Heart left ventricle (tissue), 16 donors: ENCODE results near the gene TRAPPC12. TPM values are rescaled to one million over a fixed set of nuclear protein-coding genes. Genes with fewer than 3 reads are reported as not detected.
A peak's percentile ranks its signal among the peaks of the same experiment; 100 is the strongest.

ENCODE experiments used
- ATAC-seq, 4 donors: fragments of 200-7000 bp; cut with Tn5 transposase; one replicate each; pipeline ENCODE4 v1.9.1; 2020 to 2022; ENCODE audit warnings: moderate library complexity in 4 of 4, mild to moderate bottlenecking in 3 of 4, moderate number of reproducible peaks in 1 of 4
- DNase-seq, 5 donors: peaks; one replicate each; pipeline ENCODE4 v3.0.0-alpha.2; 2020
- H3K27ac ChIP-seq, 12 donors: fragments of 200-600 bp; sonication (generic) in 4 of 12; one replicate each; pipeline versions ENCODE4 v1.5.0 to v1.8.0; 2016 to 2022; ENCODE audit warnings: mild to moderate bottlenecking in 2 of 12
- H3K27me3 ChIP-seq, 9 donors: fragments of 200-600 bp; sonication (generic) in 2 of 9; one replicate each; pipeline versions ENCODE4 v1.5.1 to v1.8.0; 2016 to 2022; ENCODE audit warnings: mild to moderate bottlenecking in 3 of 9
- H3K36me3 ChIP-seq, 9 donors: fragments of 200-600 bp; sonication (generic) in 2 of 9; one replicate each; pipeline versions ENCODE4 v1.5.0 to v1.8.0; 2018 to 2022; ENCODE audit warnings: mild to moderate bottlenecking in 2 of 9
- H3K4me1 ChIP-seq, 12 donors: fragments of 200-600 bp; sonication (generic) in 4 of 12; one replicate each; pipeline versions ENCODE4 v1.5.0 to v1.8.0; 2016 to 2022; ENCODE audit warnings: mild to moderate bottlenecking in 3 of 12
- H3K4me3 ChIP-seq, 12 donors: fragments of 200-600 bp; sonication (generic) in 4 of 12; one replicate each; pipeline versions ENCODE4 v1.5.0 to v1.8.0; 2017 to 2022; ENCODE audit warnings: mild to moderate bottlenecking in 9 of 12, moderate library complexity in 4 of 12
- H3K9me3 ChIP-seq, 12 donors: fragments of 200-600 bp; sonication (generic) in 4 of 12; one replicate each; pipeline versions ENCODE4 v1.5.0 to v1.8.0; 2016 to 2022; ENCODE audit warnings: mild to moderate bottlenecking in 1 of 12
- POLR2A ChIP-seq, 2 donors: fragments of 450-650 bp; IDR thresholded peaks; one replicate each; pipeline ENCODE4 v1.6.1; 2017; ENCODE audit warnings: antibody characterized with exemption in 2 of 2, mild to moderate bottlenecking in 2 of 2, moderate library complexity in 2 of 2
- WGBS, 4 donors: extraction: QIAGEN DNeasy Blood & Tissue Kit in 2 of 4; methylation state at CpG; one replicate each; pipeline versions ENCODE4 v1.1.5 to v1.1.7; 2013 to 2018; 5-methylcytosine and 5-hydroxymethylcytosine counted together
- intact Hi-C, 10 donors: fragments of 100-400 bp; cut with DNase I; formaldehyde crosslinking; loops; one replicate each; pipeline versions ENCODE4 v1.11.1 to v1.14.2; 2022
- polyA plus RNA-seq, 2 donors: library from polyadenylated mRNA; stranded (reverse); fragments of 200-250 nt; gene quantifications; one replicate each; pipeline ENCODE4 v1.2.3, GENCODE V29; 2013
- total RNA-seq, 9 donors: library from RNA; depleted of rRNA in 2 of 9; stranded (reverse); fragments of >200 nt in 2 of 9; fragmentation: NEBNext Ultra II Directional in 3 of 9; extraction: Animal tissue kit (Norgen Biotek cat#: 25700) in 3 of 9; gene quantifications; one replicate each; pipeline versions ENCODE4 v1.1.0 to v1.2.4, GENCODE V29; 2016 to 2023
- TF ChIP-seq, protein P1 (sequence below), 12 donors: fragments of 200-600 bp; sonication (generic) in 4 of 12; IDR thresholded peaks; one replicate each; pipeline versions ENCODE4 v1.5.0 to v1.8.0; 2018 to 2022; ENCODE audit warnings: antibody characterized with exemption in 12 of 12, mild to moderate bottlenecking in 5 of 12
- donor health status: ischemic (EF 13 %, LVEDD 7.1; RV severe dilation, severe dysfunction).
- donor health status: healthy with polysubstance abuse.
- donor health status: DM: no; HTN: yes; CAD: no.
- donor health status: DM: no; HTN: no; CAD: no.
- donor health status: ischemic (EF 25% LVEDD 6.9; RV normal size, moderate dysfunction).
- donor health status: ischemic (EF 25% LVEDD 5.7; RV mildly dilated, moderate dysfunction).
- donor health status: healthy.
- donor health status: DM: yes; HTN: yes; CAD: no.
- donor health status: ischemic (EF 35%, LVEDD 5.7; RV mildly dilated, moderate dysfunction).
- donor health status: nonischemic (EF 11% LVEDD 7.7; RV severe dilation, severe dysfunction).
- donor health status: DM: yes; HTN: yes; CAD: no.
- donor health status: PGD.
- donor health status: ischemic (EF 29% LVEDD 5.4; RV normal size, mild dysfunction).
- donor health status: nonischemic (EF 23%, LVEDD 6.1; RV moderate dilation, normal function).

TRAPPC12 gene
- total and polyA plus RNA-seq, 11 donors, result 70.3 to 142 (median 88.2) TPM

DNA sequence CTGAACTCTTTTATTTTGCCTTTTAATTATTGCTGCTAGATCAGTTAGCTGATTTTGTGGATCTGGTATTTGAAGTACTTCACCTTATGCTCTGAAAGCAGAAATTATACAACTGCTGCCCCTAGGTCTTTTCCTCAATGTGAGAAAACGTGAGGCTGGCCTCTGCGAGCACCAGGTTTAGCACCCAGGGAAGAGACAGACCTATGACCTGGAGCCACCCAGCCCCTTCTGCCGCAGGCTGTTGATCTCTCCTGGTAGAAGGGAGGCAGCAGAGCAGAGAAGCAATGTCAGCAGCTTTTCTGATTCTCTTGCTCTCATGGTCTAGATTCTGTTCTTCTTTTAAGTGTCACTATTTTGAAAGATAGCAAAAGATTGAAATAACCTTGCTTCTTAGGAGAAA, 19.9 kb downstream of the TRAPPC12 start:
- peaks cover 3 to 27% (median 18%) of the 10 kb centered on the region in 12 donors for H3K4me1 ChIP-seq
- WGBS, 4 donors, result 49 to 65% (median 56%) methylated on average over 3 of the region's 3 CpGs
- H3K36me3 ChIP-seq, result peaks cover 0 to 65% (median 25%) of the 10 kb centered on the region in 9 donors
- H3K27ac ChIP-seq, result peak overlapping the region in 6 of 12 donors; percentile 18 to 58 (median 28)
- TF ChIP-seq, protein P1, sequence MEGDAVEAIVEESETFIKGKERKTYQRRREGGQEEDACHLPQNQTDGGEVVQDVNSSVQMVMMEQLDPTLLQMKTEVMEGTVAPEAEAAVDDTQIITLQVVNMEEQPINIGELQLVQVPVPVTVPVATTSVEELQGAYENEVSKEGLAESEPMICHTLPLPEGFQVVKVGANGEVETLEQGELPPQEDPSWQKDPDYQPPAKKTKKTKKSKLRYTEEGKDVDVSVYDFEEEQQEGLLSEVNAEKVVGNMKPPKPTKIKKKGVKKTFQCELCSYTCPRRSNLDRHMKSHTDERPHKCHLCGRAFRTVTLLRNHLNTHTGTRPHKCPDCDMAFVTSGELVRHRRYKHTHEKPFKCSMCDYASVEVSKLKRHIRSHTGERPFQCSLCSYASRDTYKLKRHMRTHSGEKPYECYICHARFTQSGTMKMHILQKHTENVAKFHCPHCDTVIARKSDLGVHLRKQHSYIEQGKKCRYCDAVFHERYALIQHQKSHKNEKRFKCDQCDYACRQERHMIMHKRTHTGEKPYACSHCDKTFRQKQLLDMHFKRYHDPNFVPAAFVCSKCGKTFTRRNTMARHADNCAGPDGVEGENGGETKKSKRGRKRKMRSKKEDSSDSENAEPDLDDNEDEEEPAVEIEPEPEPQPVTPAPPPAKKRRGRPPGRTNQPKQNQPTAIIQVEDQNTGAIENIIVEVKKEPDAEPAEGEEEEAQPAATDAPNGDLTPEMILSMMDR (IDR thresholded peaks at IDR 0.05), result no peak
- TF ChIP-seq POLR2A (IDR thresholded peaks at IDR 0.05), result no peak
- H3K27me3 ChIP-seq, result no peaks in the 10 kb centered on the region
- intact Hi-C loops, result no loop called here
- DNase-seq (no peak), ATAC-seq (no peak)
- peaks cover 0 to 32% (median 18%) of the 10 kb centered on the region in 12 donors for H3K9me3 ChIP-seq
- H3K4me3 ChIP-seq, result peak overlapping the region in 1 of 12 donors; percentile 8

DNA sequence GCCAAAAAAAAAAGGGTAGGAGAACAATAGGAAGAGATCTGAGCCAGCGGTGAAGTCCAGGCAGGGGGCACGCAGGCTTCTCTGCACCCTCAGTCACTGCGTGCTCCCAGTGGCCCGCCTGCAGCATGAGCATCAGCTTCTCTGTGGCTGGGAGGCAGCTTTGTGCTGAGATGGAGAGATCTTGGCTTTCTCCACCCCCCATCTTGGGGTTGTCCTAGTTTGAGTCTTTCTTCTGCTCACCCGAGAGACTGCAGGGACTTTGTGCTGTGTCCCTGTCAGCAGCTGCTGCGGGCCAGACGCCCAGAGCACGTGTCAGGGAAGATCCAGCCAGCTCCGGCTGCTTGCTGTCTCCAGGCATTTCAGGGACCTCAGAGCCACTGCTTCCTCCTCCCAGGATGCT, 20.3 kb downstream of the TRAPPC12 start:
- Histone ChIP-seq H3K36me3 (peaks cover 0 to 60% (median 24%) of the 10 kb centered on the region in 9 donors), H3K27ac (peak overlapping the region in 7 of 12 donors; percentile 21 to 62 (median 33)), H3K9me3 (peaks cover 0 to 30% (median 18%) of the 10 kb centered on the region in 12 donors), H3K4me1 (peaks cover 3 to 31% (median 18%) of the 10 kb centered on the region in 12 donors), H3K4me3 (peak overlapping the region in 2 of 12 donors; percentile 8 to 27), H3K27me3 (no peaks in the 10 kb centered on the region)
- DNase-seq (peak; percentile 70 to 85 (median 73)), ATAC-seq (peak; percentile 89 to 98 (median 92))
- intact Hi-C loops, result no loop called here
- TF ChIP-seq POLR2A (IDR thresholded peaks at IDR 0.05), result no peak
- TF ChIP-seq, protein P1 (IDR thresholded peaks at IDR 0.05), result no peak
- WGBS, 4 donors, result 12 to 33% (median 17%) methylated on average over 9 of the region's 9 CpGs

DNA sequence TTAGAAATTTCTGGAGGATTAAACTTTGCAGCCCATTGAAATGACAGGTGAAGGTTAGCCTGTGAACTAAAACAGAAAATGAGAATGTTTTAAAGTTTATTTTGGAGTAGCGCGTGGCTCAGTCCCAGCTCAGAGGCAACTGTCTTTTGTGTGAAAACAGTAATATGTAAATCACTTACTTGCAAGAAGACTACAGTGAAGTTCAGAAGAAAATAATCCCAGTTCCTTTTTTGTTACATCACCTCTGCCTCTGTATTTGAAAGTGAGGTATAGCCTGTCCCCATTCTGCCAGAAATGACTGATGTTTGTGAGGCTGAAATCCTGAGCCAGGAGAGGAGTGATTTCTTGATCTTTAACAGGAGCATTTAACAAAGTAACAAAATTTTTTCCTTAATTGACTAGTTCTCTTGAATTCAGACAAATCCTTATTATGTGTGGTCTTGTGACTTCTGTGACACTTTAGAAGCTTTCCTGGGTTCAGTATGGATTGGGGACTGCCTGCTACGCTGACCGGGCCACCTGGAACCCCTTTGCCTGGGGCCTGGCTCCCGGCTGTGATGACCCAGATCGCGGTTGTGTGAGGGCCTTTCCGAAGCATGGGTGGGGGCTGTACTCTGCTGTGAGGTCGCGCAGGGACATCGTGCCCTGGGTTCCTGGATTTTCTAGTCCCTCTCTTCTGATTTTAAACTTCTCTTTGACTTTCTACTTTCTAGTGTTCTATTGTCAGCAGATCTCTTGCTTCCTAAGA, 24.3 kb downstream of the TRAPPC12 start:
- H3K4me1 ChIP-seq, result peaks cover 3 to 54% (median 26%) of the 10 kb centered on the region in 12 donors
- no peaks in the 10 kb centered on the region for H3K27me3 ChIP-seq
- H3K27ac ChIP-seq, result peak overlapping the region in 1 of 12 donors; percentile 44
- no peak overlapping the region for H3K4me3 ChIP-seq
- H3K9me3 ChIP-seq, result no peaks in the 10 kb centered on the region
- intact Hi-C loops, result no loop called here
- DNase-seq (no peak), ATAC-seq (no peak)
- H3K36me3 ChIP-seq, result peaks cover 0 to 54% (median 21%) of the 10 kb centered on the region in 9 donors
- WGBS, 4 donors, result 89 to 98% (median 93%) methylated on average over 11 of the region's 11 CpGs
- TF ChIP-seq, protein P1 (IDR thresholded peaks at IDR 0.05), result no peak
- TF ChIP-seq POLR2A (IDR thresholded peaks at IDR 0.05), result no peak

DNA sequence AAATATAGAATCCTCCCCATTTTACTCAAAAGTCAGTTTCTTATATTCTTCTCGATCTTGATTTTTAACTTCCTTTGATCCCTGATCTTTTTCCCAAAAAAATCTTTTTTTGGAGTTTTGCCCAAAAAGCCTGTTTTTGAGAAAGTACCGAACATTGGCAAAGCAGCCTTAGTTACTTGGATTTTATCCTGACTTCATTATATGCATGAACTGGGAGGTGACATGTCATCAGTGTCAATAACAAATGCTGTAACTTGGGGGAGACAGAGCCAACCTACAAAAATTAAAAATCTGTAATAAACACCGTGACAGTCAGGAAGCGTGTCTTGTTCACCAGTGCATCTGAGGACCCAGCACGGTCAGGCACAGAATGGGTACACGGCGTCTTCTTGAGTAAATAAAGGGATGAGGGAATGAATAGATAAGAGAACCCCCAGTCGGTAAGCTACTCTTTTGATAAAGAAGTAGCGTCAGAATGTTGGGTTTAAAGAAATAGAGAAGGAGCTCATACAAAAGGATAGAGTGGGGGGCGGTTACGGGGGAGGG, 24.9 kb downstream of the TRAPPC12 start:
- Histone ChIP-seq H3K27me3 (no peaks in the 10 kb centered on the region), H3K4me3 (no peak overlapping the region), H3K9me3 (no peaks in the 10 kb centered on the region), H3K4me1 (peaks cover 3 to 47% (median 23%) of the 10 kb centered on the region in 12 donors), H3K27ac (peak overlapping the region in 7 of 12 donors; percentile 17 to 61 (median 44)), H3K36me3 (peaks cover 0 to 52% (median 21%) of the 10 kb centered on the region in 9 donors)
- 81 to 86% (median 83%) methylated on average over 11 of the region's 11 CpGs for WGBS, 4 donors
- TF ChIP-seq POLR2A (IDR thresholded peaks at IDR 0.05), result no peak
- TF ChIP-seq, protein P1 (IDR thresholded peaks at IDR 0.05), result no peak
- intact Hi-C loops, result no loop called here
- DNase-seq (no peak), ATAC-seq (no peak)
